HEK293 (cell line): ENCODE results near the gene CDC14B.

Experiments
- CTCF ChIA-PET: fragments of 350-600 bp; formaldehyde crosslinking; extraction: SDS; loops from one replicate; lab custom pipeline; 2021; ENCODE audit warnings: antibody characterized with exemption; lab: Yijun Ruan, JAX
- POLR2A ChIA-PET: fragments of 300-600 bp; formaldehyde crosslinking; extraction: SDS; loops from one replicate; lab custom pipeline; 2020; ENCODE audit warnings: antibody characterized with exemption, inconsistent platforms; lab: Yijun Ruan, JAX
- H3K27ac ChIP-seq: fragments of 200-500 bp; sonication (Bioruptor generic); 2 replicates; pipeline ENCODE4 v1.5.1; 2014; ENCODE audit warnings: low read depth, low read length, control low read depth, inconsistent platforms; ENCODE audit errors: extremely low read depth
- H3K36me3 ChIP-seq, 2 experiments: fragments of 200-500 bp in 1 of 2; sonication (Bioruptor generic) in 1 of 2; 1 replicate in 1 of 2; 2 replicates in 1 of 2; pipeline ENCODE4 v1.5.1; 2014 to 2017; ENCODE audit warnings: inconsistent platforms in 2 of 2, low read length in 2 of 2; ENCODE audit not compliant: control insufficient read depth in 2 of 2, insufficient read depth in 1 of 2
- H3K4me1 ChIP-seq: fragments of 200-500 bp; sonication (Bioruptor generic); 2 replicates; pipeline ENCODE4 v1.5.1; 2014; ENCODE audit warnings: mild to moderate bottlenecking, low read length, inconsistent platforms; ENCODE audit not compliant: control insufficient read depth, insufficient read depth
- H3K4me3 ChIP-seq: 2 replicates; pipeline ENCODE4 v1.5.1; 2011; ENCODE audit warnings: low read depth, mild to moderate bottlenecking, control low read depth, low read length, moderate library complexity
- H3K9me3 ChIP-seq: fragments of 200-500 bp; sonication (Bioruptor generic); 2 replicates; pipeline ENCODE4 v1.5.1; 2014; ENCODE audit warnings: low read depth, low read length, inconsistent platforms; ENCODE audit not compliant: control insufficient read depth, insufficient read depth
- BCL11B ChIP-seq: fragments of 450-650 bp; formaldehyde crosslinking; IDR thresholded peaks from 2 replicates; pipeline ENCODE4 v1.5.1; 2016; ENCODE audit warnings: low read depth, missing biosample characterization, missing genetic modification characterization
- KLF10 ChIP-seq: fragments of 450-650 bp; IDR thresholded peaks from 2 replicates; pipeline ENCODE4 v1.5.1; 2018; ENCODE audit warnings: missing biosample characterization, mild to moderate bottlenecking, missing genetic modification characterization
- PRDM10 ChIP-seq: fragments of 450-650 bp; formaldehyde crosslinking; IDR thresholded peaks from 2 replicates; pipeline ENCODE4 v1.5.1; 2016; ENCODE audit warnings: missing biosample characterization, missing genetic modification characterization
- RBAK ChIP-seq: fragments of 450-650 bp; formaldehyde crosslinking; IDR thresholded peaks from 2 replicates; pipeline ENCODE4 v1.5.1; 2016; ENCODE audit warnings: missing biosample characterization, missing genetic modification characterization
- TRIM28 ChIP-seq: IDR thresholded peaks from 2 replicates; pipeline ENCODE4 v1.6.1; 2011; ENCODE audit warnings: low read length, control low read depth, borderline replicate concordance
- ZNF121 ChIP-seq: fragments of 450-650 bp; formaldehyde crosslinking; IDR thresholded peaks from 2 replicates; pipeline ENCODE4 v1.5.1; 2016; ENCODE audit warnings: missing biosample characterization, missing genetic modification characterization
- ZNF132 ChIP-seq: fragments of 450-650 bp; formaldehyde crosslinking; IDR thresholded peaks from 2 replicates; pipeline ENCODE4 v1.5.1; 2017; ENCODE audit warnings: missing biosample characterization, missing genetic modification characterization, borderline replicate concordance
- ZNF335 ChIP-seq: fragments of 450-650 bp; formaldehyde crosslinking; conservative IDR thresholded peaks from 2 replicates; pipeline ENCODE4 v1.5.1; 2016; ENCODE audit warnings: missing biosample characterization, missing genetic modification characterization
- ZNF473 ChIP-seq: fragments of 450-650 bp; formaldehyde crosslinking; IDR thresholded peaks from 2 replicates; pipeline ENCODE4 v1.5.1; 2017; ENCODE audit warnings: missing biosample characterization, missing genetic modification characterization
- ZNF513 ChIP-seq: fragments of 450-650 bp; IDR thresholded peaks from 2 replicates; pipeline ENCODE4 v1.5.1; 2018; ENCODE audit warnings: missing biosample characterization, missing genetic modification characterization
- ZNF658 ChIP-seq: fragments of 450-650 bp; formaldehyde crosslinking; IDR thresholded peaks from 2 replicates; pipeline ENCODE4; 2016; ENCODE audit warnings: missing biosample characterization, missing genetic modification characterization
- ZNF747 ChIP-seq: fragments of 450-650 bp; formaldehyde crosslinking; IDR thresholded peaks from 2 replicates; pipeline ENCODE4 v1.5.1; 2016; ENCODE audit warnings: missing biosample characterization, missing genetic modification characterization
- ZNF791 ChIP-seq: fragments of 450-650 bp; formaldehyde crosslinking; IDR thresholded peaks from 2 replicates; pipeline ENCODE4 v1.5.1; 2016; ENCODE audit warnings: missing biosample characterization, missing genetic modification characterization
- TF ChIP-seq, protein P1 (sequence below): fragments of 450-650 bp; formaldehyde crosslinking; IDR thresholded peaks from 2 replicates; pipeline ENCODE4 v1.5.1; 2016; ENCODE audit warnings: missing biosample characterization, missing genetic modification characterization
- TF ChIP-seq, protein P2 (sequence below): fragments of 450-650 bp; formaldehyde crosslinking; IDR thresholded peaks from 2 replicates; pipeline ENCODE4; 2016; ENCODE audit warnings: missing biosample characterization, missing genetic modification characterization

The CDC14B gene

GRCh38 chr9:96514108-96514799 lies 105.4 kb downstream of the CDC14B start:
- ChIA-PET POLR2A (no interaction called here), CTCF (interaction anchor here (0.6 to 1.1 kb wide), 2 partner anchors 44 to 655 kb away, joined by 3 to 7 read pairs; no protein-coding TSS in a partner anchor)
- Histone ChIP-seq H3K4me3 (no peak overlapping the region), H3K4me1 (no peaks in the 10 kb centered on the region), H3K36me3 (peaks cover 0 to 31% of the 10 kb centered on the region in 2 experiments; a peak in 2 of 3 replicates), H3K27ac (no peak overlapping the region), H3K9me3 (no peaks in the 10 kb centered on the region)
- TF ChIP-seq ZNF658 (tag by site-specific recombination): no peak
- no peak for TF ChIP-seq BCL11B (tag by site-specific recombination)
- TF ChIP-seq KLF10 (tag by site-specific recombination): no peak
- no peak for TF ChIP-seq ZNF473 (tag by site-specific recombination)
- TF ChIP-seq TRIM28: no peak
- TF ChIP-seq ZNF791 (tag by site-specific recombination): no peak
- TF ChIP-seq, protein P1, sequence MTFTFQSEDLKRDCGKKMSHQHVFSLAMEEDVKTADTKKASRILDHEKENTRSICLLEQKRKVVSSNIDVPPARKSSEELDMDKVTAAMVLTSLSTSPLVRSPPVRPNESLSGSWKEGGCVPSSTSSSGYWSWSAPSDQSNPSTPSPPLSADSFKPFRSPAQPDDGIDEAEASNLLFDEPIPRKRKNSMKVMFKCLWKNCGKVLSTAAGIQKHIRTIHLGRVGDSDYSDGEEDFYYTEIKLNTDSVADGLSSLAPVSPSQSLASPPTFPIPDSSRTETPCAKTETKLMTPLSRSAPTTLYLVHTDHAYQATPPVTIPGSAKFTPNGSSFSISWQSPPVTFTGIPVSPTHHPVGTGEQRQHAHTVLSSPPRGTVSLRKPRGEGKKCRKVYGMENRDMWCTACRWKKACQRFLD (tag by site-specific recombination): no peak
- TF ChIP-seq, protein P2, sequence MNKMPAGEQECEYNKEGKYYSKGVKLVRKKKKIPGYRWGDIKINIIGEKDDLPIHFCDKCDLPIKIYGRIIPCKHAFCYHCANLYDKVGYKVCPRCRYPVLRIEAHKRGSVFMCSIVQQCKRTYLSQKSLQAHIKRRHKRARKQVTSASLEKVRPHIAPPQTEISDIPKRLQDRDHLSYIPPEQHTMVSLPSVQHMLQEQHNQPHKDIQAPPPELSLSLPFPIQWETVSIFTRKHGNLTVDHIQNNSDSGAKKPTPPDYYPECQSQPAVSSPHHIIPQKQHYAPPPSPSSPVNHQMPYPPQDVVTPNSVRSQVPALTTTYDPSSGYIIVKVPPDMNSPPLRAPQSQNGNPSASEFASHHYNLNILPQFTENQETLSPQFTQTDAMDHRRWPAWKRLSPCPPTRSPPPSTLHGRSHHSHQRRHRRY (tag by site-specific recombination): no peak

- Histone ChIP-seq H3K4me1 (no peaks in the 10 kb centered on the region), H3K27ac (no peak overlapping the region), H3K4me3 (no peak overlapping the region), H3K36me3 (peaks cover 0 to 37% of the 10 kb centered on the region in 2 experiments; a peak in 2 of 3 replicates), H3K9me3 (no peaks in the 10 kb centered on the region)
- no peak for TF ChIP-seq KLF10 (tag by site-specific recombination)
- TF ChIP-seq PRDM10 (tag by site-specific recombination): no peak
- no peak for TF ChIP-seq ZNF132
- TF ChIP-seq ZNF747 (tag by site-specific recombination): no peak
- TF ChIP-seq ZNF513 (tag by site-specific recombination): no peak
- no peak for TF ChIP-seq ZNF335 (tag by site-specific recombination)
- ChIA-PET POLR2A (no interaction called here), CTCF (interaction anchor here (0.6 kb wide), 1 partner anchor 654 kb away, joined by 7 read pairs; no protein-coding TSS in a partner anchor)
These were observed 106.0 kb downstream of the CDC14B start for GRCh38 chr9:96513622-96514021.

DNA sequence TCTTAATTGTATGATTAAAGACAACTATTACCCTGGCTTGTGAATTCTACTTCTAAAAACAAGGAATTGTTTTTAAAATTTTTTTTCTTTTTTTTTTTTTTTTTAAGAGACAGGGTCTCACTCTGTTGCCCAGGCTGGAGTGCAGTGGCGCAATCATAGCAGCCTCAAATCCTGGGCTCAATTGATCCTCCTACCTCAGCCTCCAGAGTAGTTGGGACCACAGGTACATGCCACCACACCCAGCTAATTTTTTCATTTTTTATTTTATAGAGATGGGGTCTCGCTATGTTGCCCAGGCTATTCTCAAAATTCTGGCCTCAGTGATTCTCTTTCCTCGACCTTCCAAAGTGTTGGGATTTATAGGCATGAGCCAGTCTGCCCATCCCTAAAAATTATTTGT lies 107.4 kb downstream of the CDC14B start:
- no peaks in the 10 kb centered on the region for H3K9me3 ChIP-seq
- H3K4me3 ChIP-seq: no peak overlapping the region
- no peak overlapping the region for H3K27ac ChIP-seq
- TF ChIP-seq RBAK (tag by site-specific recombination) (no peak), ZNF121 (tag by site-specific recombination) (peak; percentile 70; the same call in 1 of the 2 replicates)
- H3K4me1 ChIP-seq: no peaks in the 10 kb centered on the region
- CTCF ChIA-PET: interaction anchor here (0.7 kb wide), 1 partner anchor 245 kb away, joined by 3 read pairs; no protein-coding TSS in a partner anchor
- H3K36me3 ChIP-seq: peaks cover 0 to 41% of the 10 kb centered on the region in 2 experiments; a peak in 2 of 3 replicates
- POLR2A ChIA-PET: no interaction called here
